Measurements from ENCODE around the gene CARD11. TPM values are rescaled to one million over a fixed set of nuclear protein-coding genes. Genes with fewer than 3 reads are reported as not detected.
A peak's percentile ranks its signal among the peaks of the same experiment; 100 is the strongest.

Gene CARD11
- polyA plus RNA-seq, 1 of the 3 experiments (the other 2 are of a cell fraction) = not detected

GRCh38 chr7:2873686-2874551 lies 169.7 kb downstream of the CARD11 start:
- Histone ChIP-seq H4K20me1 (ENCODE audit: insufficient read depth) (no peaks in the 10 kb centered on the region), H3K9me3 (no peaks in the 10 kb centered on the region), H3K4me1 (ENCODE audit: control insufficient read depth in 1 of 2, insufficient read depth in 2 of 2, low read depth in 1 of 2, low read length in 1 of 2) (peaks cover 0 to 11% of the 10 kb centered on the region in 2 experiments; a peak in 1 of 4 replicates), H3K9ac (peak overlapping the region; percentile 55; the same call in 1 of the 2 replicates), H3F3A (replicated peaks; ENCODE audit: insufficient read depth) (peaks cover 27% of the 10 kb centered on the region), H3K4me2 (no peak overlapping the region; the same call in 1 of the 2 replicates), H2AFZ (ENCODE audit: low read depth) (no peak overlapping the region), H3K4me3 (ENCODE audit: low read depth in 2 of 2, low read length in 1 of 2) (no peak overlapping the region), H3K36me3 (replicated peaks in 1 of 2; ENCODE audit: control insufficient read depth in 1 of 2, insufficient read depth in 2 of 2, low read length in 1 of 2) (no peaks in the 10 kb centered on the region), H3K27me3 (ENCODE audit: insufficient read depth) (no peaks in the 10 kb centered on the region), H3K79me2 (ENCODE audit: insufficient read depth) (no peaks in the 10 kb centered on the region), H3K9me2 (no peaks in the 10 kb centered on the region), H3K27ac (ENCODE audit: low read depth in 2 of 2, low read length in 1 of 2) (peak overlapping the region in 1 of 2 experiments; percentile 81; a peak in 2 of 4 replicates)
- ChIA-PET CTCF (interaction anchor here (0.9 to 5.9 kb wide), 3 partner anchors 9 to 280 kb away, joined by 3 to 41 read pairs (median 26); no protein-coding TSS in a partner anchor), POLR2A (no interaction called here)
- 36% methylated on average over 7 of the region's 7 CpGs for WGBS (ENCODE audit: low lambda C conversion rate)
- peak; percentile 43 for DNase-seq
- TF ChIP-seq RAD21 (IDR thresholded peaks at IDR 0.05; ENCODE audit: low read length) (no peak), FOSL2 (IDR thresholded peaks at IDR 0.05; ENCODE audit: borderline replicate concordance, low read depth) (peak; percentile 35; the same call in 1 of the 2 replicates), USF1 (IDR thresholded peaks at IDR 0.05; ENCODE audit: borderline replicate concordance, low read depth) (no peak), EP300 (IDR thresholded peaks at IDR 0.05; ENCODE audit: borderline replicate concordance in 1 of 2, low read depth in 1 of 2, low read length in 1 of 2) (no peak), NRF1 (IDR thresholded peaks at IDR 0.05; ENCODE audit: low read depth, low read length) (no peak), SMC3 (IDR thresholded peaks at IDR 0.05; ENCODE audit: low read depth, low read length) (no peak), USF2 (IDR thresholded peaks at IDR 0.05; ENCODE audit: borderline replicate concordance, low read depth, low read length) (no peak), EZH2phosphoT487 (IDR thresholded peaks at IDR 0.05; ENCODE audit: borderline replicate concordance, low read depth) (no peak), RCOR1 (IDR thresholded peaks at IDR 0.05; ENCODE audit: low read length) (no peak), RFX5 (IDR thresholded peaks at IDR 0.05; ENCODE audit: low read length) (no peak), GATA2 (CRISPR knock-in tag; IDR thresholded peaks at IDR 0.05) (no peak), NFIC (IDR thresholded peaks at IDR 0.05; ENCODE audit: borderline replicate concordance) (peak; percentile 59; the same call in 1 of the 2 replicates), SIN3A (IDR thresholded peaks at IDR 0.05; ENCODE audit: borderline replicate concordance, low read depth, low read length) (peak; percentile 94), TAF1 (IDR thresholded peaks at IDR 0.05; ENCODE audit: borderline replicate concordance, low read depth, low read length) (no peak), ZBTB33 (IDR thresholded peaks at IDR 0.05; ENCODE audit: borderline replicate concordance, low read depth) (peak; percentile 62; the same call in 1 of the 2 replicates), MXI1 (IDR thresholded peaks at IDR 0.05; ENCODE audit: low read depth, low read length) (no peak), TCF12 (IDR thresholded peaks at IDR 0.05) (0 out of 2 replicates have a peak, but pooled peaks have one; percentile 36), FOXM1 (IDR thresholded peaks at IDR 0.05; ENCODE audit: low read depth) (no peak), TEAD4 (IDR thresholded peaks at IDR 0.05; ENCODE audit: borderline replicate concordance, insufficient read depth) (peak; percentile 35; the same call in 1 of the 2 replicates), PBX3 (IDR thresholded peaks at IDR 0.05) (peak; percentile 35; the same call in 1 of the 2 replicates), IRF3 (IDR thresholded peaks at IDR 0.05; ENCODE audit: low read depth, low read length) (no peak), RXRA (IDR thresholded peaks at IDR 0.05; ENCODE audit: borderline replicate concordance, low read depth) (no peak), FOXJ3 (CRISPR knock-in tag; IDR thresholded peaks at IDR 0.05) (no peak), POLR2AphosphoS5 (IDR thresholded peaks at IDR 0.05; ENCODE audit: low read depth, low read length) (peak; percentile 99)

Measured in SK-N-SH (cell line).